Activated CD4-positive, alpha-beta T cell treated with anti-CD3 and anti-CD28 coated beads, Interleukin-10, Interleukin-2, amounts not matched to agents 100 ng/mL and 50 ng/mL, durations not matched to agents 16 hours and 8 hours (primary cell): ENCODE measurements around the gene GRK5.

Experiments used
- DNase-seq: peaks from one replicate; pipeline ENCODE4 v3.0.0-alpha.2; 2020

The GRK5 gene

DNA sequence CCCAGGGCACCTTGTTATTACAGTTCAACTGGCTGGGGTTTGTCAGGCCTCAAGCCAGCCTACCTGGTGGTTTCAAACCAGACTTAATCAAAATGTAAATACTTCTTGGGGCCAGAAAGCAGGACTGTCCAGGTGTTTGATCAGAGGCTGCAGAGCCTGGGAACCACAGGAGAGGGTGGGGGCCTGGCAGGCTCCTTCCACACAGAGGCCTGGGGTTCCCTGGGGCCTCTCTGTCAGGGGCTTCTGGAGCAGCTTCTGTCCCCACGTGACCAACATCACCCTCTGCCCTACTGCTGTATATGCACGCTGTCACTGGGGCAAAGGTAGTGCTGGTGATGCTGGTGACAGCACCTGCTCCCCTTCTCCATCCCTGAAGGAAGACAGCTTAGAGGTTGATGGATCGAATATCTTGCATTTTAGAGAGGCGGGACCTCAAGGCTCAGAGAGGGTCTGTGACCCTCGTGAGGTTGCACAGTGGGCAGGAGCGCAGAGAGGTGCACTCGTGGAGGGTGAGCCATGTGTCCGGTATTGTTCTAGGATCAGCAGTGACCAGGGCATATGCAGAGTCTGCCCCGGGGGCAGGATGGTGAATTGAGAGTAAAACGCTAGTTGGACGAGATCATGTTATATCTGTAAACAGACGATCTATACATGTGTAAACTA lies 95.4 kb downstream of the GRK5 start:
- no peak for DNase-seq

DNA sequence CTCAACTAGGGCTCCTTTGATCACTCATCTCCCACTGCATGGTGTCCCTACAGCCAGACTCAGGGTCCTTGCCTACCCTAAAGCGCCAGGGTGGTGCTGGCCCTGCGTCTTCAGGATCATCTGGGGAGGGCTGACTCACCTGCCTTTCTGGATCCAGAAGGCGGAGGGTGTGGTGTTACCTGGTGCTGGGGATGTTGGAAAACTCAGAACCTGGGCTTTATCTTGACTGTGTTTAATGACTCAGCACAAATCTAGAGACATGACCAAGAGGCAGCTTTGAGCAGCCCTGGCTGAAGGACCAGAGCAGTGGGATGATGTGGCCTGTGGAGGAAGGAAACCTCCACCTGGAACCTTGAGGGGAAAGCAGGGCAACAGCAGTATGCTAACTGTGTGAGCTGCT lies 96.5 kb downstream of the GRK5 start:
- no peak for DNase-seq

DNA sequence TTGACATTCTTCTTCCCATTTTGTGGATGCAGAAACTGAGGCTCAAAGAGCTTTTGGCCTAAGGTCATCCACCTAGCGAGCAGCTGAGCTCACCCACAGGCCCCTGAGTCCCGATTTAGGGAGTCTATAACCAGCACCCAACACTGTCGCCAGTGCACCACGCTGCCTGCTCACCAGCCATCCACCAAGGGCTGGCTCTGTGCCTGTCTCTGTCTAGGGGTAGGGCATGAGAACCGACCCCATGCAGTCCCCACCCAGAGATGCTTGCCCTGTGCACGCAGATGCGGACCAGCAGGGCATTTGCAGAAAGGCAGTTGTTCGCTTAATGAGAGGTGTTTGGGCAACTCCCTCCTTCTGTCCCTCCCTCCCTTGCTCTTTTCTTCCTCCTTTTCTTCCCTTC lies 97.2 kb downstream of the GRK5 start:
- no peak for DNase-seq

DNA sequence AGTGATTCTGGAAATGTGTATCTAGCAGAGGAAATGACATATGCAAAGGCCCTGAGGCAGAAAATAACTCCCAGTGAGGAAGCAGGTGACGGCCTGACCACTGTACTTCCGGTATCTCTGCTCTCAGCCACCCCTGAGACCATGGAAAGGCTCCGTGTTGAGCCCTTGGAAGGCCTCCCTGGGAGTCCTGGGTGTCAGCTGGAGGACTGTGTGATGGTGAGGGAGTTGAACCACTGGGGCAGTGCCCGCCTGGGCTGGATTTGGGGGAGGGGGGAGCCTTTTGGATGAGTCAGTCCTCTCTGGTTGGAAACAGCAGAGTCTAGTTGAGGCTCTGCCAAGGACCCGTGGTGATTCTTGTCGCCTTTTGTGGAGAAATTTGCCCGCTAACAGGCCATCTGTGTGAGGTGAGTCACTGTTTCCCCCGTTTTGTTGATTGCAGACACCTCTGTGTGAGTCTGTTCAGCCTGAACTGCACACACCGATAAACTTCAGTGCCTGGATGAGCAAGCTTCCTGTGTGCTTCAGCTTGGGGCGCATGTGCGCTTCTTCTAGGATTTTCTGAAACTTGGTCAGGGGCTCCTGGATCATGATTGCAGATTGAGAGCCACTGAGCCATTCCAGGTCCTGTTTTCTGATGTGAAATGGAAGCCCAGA lies 98.6 kb downstream of the GRK5 start:
- DNase-seq: peak; percentile 96

DNA sequence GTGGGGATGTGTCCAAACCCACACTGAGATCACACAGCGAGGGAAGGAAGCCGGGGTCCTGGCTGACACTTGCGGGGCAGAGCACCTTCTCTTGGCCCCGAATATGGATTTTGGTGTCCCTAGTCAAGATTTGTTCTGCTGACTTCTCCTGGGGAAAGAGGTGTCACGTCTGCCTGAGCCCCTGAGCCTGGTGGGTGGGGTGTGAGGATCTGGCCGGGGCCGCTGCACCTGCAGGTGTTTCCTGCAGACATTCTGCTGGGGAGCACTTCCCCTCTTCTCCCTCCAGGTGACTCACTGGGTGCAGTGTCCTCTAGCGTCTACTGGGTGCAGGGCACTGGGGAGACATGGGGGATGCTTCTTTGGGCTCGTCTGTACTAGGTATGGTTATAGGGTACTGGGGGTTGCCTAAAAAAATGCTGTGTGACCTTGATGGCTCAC lies 99.2 kb downstream of the GRK5 start:
- DNase-seq: peak; percentile 81

DNA sequence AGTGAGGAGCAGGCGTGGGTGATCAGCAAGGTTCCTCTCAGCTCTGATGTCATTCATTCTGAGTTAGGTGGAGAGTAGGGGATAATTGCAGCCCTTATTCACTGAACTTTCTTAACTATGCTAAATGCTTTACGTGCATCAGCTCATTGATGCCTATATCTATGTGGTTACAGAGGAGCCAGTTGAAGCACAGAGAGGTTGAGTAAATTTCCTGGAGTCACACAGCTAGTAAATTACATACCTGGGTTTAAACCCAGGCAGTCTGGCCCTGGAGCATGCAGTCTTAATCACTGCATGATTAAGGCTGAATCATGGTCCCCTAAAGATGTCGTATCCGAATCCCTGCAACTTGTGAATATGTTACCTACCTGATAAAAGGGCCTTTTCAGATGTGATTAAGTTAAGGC lies 99.6 kb downstream of the GRK5 start:
- peak; percentile 27 for DNase-seq

DNA sequence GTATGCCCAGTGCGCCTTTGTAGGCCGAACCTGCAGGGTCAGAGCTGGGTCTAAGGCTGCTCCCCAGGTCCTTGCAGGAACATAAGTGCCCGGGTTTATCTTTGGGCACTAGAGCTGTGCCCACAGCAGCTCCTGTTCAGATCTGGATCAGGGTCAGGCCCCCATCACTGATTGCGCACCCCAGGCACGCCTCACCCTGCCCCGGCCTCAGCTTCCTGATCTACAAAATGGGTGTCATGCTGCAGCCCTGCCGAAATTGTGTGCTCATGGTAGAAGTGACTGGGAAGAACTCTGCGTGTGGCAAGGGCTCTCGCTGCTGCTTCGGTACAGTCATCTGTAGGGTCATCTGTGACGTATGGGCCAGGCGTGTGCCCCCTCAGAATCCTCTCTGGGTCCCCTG lies 100.7 kb downstream of the GRK5 start:
- DNase-seq: no peak

DNA sequence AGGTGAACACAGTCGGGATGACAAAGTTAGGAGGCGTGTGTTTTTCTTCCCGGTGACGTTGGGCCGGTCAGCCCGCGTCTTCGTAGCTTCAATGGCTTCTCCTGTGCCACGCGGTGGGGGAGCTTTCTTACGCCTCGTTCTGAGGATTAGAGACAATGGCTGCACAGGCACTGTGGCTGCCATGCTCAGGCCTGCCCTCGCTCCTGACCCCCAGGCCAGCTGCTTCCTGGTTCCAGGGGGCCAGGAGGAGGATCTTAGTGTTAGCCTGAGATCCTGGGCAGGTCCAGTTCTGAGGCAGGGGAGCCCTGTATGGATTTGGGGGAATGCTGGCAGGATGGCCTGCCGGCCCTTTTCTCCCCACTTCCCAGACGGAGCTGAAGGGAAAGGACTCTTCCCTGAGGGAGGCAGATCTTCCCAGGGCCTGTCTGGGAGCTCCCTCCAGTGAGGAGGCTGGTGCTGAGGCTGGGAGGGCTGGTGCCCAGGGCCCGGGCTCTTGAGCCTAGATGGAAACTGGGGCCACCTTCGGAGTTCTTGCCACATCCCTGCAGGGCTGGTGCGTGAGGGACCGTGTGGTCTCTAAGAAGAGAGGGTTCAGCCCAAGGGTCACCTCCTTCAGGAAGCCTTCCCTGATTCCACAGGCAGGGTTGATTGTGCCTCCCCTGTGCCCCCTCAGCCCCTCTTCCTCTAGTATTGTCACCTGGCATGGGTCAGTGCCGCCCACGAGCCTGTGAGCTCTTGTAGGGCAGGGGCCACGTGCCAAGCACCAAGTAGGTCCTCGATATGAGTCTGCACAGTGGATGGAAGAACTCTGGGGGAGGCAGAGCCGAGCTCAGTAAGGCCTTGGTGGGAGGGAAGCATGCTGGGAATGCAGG lies 101.4 kb downstream of the GRK5 start:
- no peak for DNase-seq

DNA sequence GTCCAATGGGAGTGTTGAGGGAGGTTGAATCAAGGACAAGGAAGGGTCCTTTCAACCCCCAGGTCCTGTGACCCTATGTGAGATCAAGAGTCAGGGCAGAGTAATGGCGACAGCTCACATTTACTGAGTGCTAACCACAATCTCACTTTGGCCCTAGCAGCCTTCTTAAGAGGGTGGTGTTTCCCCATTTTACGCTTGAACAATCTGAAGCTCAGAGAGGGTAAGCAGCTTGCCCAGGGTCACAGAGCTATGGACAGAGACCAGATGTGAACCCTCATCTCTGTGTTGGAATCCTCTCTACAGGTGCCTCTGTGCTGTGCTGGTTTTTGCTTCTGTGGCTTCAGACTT lies 102.0 kb downstream of the GRK5 start:
- DNase-seq: no peak

DNA sequence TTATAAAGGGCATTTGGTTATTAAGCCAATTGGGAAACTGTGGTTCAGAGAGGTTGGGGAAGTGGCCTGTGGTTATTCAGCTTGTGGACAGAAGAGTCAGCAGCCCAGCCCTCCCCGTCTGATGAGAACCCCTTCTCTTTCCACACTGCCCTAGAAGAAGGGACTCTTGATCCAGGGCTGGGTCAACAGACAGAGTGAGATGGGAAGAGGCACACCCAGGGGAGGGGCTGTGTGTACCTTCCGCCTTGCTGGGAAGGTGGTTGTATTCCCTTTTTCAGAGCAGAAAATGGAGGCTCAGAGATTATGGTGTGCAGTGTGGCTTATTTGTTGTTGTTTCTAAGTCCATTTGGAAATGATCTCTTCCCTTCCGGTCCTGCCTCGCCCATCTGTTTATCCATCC lies 103.4 kb downstream of the GRK5 start:
- no peak for DNase-seq

DNA sequence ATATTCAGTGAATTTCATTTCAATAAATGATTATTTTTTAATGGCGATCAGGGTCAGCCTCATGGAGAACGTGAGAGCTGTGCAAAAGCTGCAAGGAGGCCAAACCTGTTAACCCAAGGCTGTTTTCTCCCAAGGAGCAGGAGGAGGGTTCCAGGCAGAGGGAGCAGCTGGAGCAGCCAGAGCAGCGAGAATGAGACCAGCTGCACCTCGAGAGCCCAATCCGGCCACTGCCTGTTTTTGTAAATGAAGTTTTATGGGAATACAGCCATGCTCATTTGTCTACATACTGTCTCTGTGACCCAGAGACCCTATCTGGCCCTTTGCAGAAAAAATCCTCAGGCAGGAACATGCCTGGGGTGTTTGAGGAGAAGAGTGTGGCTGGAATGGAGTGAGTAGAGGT lies 104.9 kb downstream of the GRK5 start:
- DNase-seq: no peak

DNA sequence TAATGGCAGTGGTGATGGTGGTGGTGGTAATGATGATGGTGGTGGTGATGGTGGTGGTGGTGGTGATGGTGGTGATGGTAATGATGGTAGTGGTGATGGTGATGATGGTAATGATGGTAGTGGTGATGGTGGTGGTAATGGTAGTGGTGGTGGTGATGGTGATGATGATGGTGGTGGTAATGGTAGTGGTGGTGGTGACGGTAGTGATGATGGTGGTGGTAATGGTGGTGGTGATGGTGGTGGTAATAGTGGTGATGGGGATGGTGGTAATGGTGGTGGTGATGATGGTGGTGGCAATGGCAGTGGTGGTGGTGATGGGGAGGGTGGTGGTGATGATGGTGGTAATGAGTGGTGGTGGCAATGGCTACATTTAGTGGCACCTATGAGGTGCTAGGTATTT lies 105.7 kb downstream of the GRK5 start:
- no peak for DNase-seq

DNA sequence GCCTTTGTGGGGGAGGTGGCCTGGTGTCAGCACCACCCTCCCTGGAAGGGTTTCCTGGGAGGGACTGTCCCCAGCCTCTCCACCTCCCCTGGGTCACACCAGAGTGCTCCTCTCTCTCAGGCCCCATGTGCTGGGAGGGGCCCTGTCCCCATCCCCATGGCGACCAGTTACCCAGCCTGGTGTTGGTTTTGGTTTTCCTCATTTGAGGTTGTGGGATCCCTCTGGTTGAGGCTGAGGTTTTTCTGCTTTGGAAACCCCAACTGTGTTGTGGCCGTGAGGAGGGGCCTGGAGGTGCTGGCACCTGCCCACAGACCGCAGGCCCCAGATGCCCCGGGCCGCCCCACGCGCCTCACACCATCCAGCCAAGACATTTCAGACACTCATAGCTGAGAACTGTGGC lies 106.3 kb downstream of the GRK5 start:
- DNase-seq: peak; percentile 91

DNA sequence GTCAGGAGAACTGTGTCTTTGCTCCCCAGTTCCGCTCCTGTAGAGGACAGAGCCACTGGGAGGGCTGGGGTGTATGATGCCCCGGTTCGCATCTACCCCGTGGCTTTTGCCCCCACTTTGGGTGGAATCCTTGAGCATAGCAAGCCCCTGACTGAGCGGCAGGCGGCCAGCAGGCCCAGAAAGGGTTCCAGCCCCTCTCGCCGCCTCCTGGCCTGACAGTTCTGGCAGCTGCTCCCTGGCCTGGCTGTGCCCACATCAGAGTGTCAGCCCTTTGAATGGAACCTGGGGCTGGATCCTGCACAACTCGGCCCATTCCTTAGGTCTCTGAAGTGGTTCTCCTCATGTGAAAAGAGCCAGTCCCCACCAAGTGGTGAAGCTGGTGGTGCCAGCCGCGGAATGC lies 106.7 kb downstream of the GRK5 start:
- no peak for DNase-seq

DNA sequence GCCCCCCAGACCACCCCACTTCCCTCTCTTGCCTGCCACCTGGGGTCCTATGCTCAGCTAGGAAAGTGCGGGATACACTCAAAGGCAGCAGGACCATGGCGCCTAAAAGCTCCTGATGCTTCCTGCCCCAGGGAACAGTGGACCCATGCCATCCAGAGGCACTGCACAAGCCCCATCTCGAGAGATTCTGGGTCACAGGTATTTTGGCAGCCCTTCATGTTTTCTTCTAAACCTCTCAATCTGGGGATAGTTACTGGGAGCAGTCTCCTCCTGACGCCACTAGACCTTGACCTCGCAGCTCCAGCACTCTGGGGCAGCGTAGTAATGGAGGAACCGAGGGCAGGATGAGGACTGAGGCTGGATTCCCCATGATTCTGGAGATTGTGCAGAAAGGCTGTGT lies 107.1 kb downstream of the GRK5 start:
- DNase-seq: no peak

DNA sequence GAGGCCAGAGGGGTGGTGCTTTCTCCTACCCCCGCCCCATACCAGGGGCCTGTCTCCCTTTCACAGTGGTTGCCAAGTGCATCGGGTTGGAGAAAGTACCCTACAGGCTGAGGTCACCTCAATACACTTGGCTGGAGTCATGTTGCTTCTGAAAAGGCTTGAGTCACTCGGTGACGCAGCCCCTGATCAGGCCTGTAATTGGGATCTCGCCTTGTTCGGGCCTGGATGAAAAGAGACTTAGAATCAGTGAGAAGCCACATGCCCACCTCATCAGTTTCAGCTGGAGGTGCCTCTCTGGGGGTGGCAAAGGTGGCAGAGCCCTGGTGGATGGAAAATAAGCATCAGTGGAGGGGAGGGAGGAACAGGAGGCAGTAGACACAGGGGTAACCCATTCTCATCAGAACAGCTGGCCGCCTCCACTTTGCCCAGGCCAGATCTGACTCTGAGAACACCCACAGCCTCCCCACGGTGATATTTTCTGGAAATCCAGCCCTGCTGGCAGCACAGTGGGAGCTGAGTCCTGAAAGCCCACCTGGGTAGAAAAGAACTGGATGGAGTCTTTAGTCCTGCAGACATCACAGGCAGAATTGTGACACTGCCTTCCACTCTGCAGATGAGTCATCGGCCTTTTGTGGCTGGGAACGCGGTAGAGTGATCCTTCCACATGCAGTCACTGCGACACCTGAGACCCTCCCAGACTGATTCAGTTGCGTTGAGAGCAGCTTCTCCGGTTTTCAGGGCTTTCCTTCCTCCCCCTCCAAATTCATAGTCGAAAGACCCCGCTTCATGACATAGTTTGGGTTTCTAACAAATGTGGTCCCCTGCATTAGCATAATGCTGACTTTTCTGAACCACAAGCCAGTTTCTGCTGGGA lies 108.0 kb downstream of the GRK5 start:
- peak; percentile 89 for DNase-seq

DNA sequence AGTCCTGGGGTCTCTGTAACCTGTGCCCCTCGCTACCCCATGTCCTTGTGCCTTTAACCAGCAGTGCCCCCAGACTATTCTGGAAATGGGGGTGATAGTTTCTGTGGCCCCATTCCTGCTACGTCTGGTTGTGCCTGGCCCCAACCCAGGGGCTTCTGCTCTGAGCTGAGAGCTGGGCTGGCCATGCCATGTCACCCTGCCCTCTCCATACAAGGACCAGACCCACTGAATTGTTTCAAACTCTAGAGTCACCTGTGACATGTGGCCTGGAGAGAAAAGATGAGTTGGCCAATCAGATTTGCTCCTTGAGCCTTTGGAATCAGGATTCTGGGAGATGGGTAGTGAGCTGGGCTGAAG lies 108.6 kb downstream of the GRK5 start:
- no peak for DNase-seq

DNA sequence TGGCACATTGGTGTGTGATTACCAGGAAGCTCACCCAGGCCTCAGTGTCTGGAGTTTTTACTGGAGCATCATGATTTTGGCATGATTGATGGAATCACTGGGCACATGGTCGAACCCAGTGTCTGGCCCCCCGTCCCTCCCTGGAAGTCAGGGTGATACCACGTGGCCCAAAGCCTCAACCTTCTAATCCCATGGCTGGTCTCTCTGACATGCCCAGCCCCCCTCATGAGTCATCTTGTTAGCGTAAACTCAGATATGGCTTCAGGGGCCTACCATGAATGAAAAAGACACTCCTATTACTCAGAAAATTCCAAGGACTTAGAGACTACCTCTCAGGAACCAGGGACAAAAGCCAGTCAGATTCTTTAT lies 109.3 kb downstream of the GRK5 start:
- DNase-seq: no peak

DNA sequence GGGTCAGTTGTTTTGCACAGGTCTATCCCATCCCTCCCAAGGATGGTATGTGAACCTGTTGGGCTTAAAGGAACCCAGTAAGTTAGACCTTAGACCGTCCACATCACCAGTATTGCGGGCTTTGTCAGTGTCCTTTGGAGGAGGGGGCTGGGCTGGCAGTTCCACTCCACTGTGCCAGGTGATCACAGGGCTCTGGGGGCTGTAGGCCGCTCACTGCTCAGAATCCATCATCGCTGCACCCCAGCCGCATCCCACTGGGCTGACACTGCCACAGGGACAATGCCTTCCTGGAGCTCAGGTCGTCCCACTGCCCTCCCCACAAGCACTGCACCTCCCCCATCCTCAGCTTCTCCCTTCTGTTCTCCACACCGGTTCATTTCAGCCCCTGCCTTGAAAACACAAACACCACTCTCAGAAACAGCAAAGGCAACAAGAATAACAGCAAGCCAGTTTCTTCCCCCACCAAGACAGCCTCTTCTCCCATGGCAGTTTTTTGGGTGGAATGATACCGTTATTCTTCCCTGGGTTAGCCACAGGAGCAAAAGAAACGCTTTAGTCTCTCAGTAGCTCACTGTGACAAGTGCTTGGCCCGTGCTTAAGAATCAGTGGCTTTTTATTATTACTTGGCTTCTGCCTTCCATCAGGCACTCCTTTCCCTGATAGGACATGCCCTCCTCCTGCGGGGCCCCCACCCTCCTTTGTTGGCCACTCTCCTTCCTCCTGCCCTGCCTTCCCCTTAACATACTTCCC lies 111.2 kb downstream of the GRK5 start:
- DNase-seq: no peak

DNA sequence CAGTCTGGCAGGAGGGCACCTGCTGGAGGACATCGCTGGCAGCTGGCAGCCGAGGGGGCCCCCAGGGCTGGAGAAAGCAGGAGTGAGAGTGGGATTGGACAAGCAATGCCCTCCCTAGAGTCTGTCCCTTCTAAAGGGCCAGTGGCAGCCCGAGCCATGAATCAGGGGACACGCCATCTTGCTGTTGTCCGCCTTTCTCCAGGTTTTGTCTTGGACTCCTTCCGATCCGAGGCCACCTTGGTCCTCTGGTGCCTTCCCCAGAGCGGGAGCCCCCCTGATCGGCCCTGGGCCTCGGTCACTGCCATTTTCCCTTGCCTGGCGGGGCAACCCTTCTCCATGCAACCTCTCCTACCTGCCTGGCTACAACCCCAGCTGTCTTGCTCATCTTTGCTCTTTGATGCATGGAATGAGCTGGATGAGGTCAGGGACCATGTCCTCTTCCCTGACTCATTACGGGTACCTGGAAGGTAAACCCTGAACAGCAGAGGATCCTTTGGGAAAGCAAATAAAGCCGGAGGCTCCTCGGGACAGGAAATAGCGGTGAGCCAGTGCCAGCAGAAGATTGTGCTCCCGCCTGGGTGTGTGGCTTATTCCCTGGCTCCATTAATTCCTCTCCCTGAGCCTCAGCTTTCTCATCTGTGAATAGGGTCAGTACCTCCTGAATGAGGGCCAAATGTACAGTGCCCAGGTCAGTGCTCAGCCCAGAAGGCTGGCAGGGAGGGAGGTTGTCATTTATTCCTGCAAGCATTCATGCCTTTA lies 112.0 kb downstream of the GRK5 start:
- DNase-seq: no peak

DNA sequence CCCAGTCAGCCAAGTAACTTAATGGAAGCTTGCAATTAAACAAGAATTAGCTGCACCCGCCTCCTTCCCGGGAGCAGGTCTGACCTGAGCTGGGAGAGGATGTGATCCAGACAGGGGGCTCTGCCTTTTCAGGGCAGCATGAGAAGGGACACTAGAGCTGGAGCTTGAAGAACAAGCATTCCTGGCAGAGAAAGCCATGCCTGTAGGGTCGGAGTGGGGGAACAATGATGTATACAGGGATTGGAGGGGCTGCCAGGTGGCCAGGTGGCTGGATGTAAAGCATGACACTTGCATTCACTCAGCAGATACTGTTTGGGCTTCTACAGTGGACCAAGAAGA lies 112.5 kb downstream of the GRK5 start:
- no peak for DNase-seq

DNA sequence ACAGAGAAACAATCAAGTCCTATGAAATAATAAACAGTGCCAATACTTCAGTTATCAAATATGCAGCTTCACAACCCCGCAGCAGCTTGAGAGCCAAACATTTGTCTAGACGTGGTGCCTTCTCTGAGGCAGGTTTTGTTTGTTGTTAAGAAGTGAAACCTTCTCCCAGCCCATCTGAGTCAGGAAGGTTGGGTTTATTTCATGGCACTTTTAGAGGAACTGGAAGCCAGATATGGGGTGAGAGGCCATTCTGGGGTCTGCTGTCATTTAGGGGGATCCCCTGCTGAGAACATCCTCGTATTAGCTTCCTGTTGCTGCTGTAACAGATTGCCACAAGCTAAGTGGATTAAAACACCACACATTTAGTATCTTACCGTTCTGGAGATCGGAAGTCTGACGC lies 113.6 kb downstream of the GRK5 start:
- no peak for DNase-seq
